GM19467 (cell line): Measurements from ENCODE around the gene TIAM2.
"Not testable (repeated sequence)": the region's sequence is repeated elsewhere in the genome, so short reads cannot be mapped to it uniquely, and the experiment has no call there.

Experiments used
- ATAC-seq: cut with Tn5 transposase; IDR thresholded peaks from one replicate; pipeline ENCODE4 v1.9.1; 2021; ENCODE audit warnings: mild to moderate bottlenecking, moderate library complexity; ENCODE audit not compliant: unreplicated experiment

TIAM2 gene

GRCh38 chr6:155187994-155188706, 193.0 kb downstream of the TIAM2 start:
- no peak for ATAC-seq

GRCh38 chr6:155188707-155189496, 193.8 kb downstream of the TIAM2 start:
- no peak for ATAC-seq

- ATAC-seq, result no peak
Measured at GRCh38 chr6:155190677-155191076, 195.6 kb downstream of the TIAM2 start.

GRCh38 chr6:155193526-155193925, 198.4 kb downstream of the TIAM2 start:
- no peak for ATAC-seq

- no peak for ATAC-seq
Measured at GRCh38 chr6:155194399-155194798, 199.3 kb downstream of the TIAM2 start.

GRCh38 chr6:155195903-155196302, 200.8 kb downstream of the TIAM2 start:
- no peak for ATAC-seq

- ATAC-seq, result no peak
Measured at GRCh38 chr6:155196911-155197310, 201.8 kb downstream of the TIAM2 start.

GRCh38 chr6:155197932-155198331, 202.8 kb downstream of the TIAM2 start:
- no peak for ATAC-seq

GRCh38 chr6:155200012-155200411, 204.9 kb downstream of the TIAM2 start:
- no peak for ATAC-seq

- no peak for ATAC-seq
Measured at GRCh38 chr6:155201461-155202226, 206.5 kb downstream of the TIAM2 start.

GRCh38 chr6:155207223-155207622, 212.1 kb downstream of the TIAM2 start:
- ATAC-seq, result no peak

- no peak for ATAC-seq
Measured at GRCh38 chr6:155212106-155212505, 217.0 kb downstream of the TIAM2 start.

- no peak for ATAC-seq
Measured at GRCh38 chr6:155212616-155213380, 217.7 kb downstream of the TIAM2 start.

- ATAC-seq, result no peak
Measured at GRCh38 chr6:155213611-155214372, 218.7 kb downstream of the TIAM2 start.

GRCh38 chr6:155215906-155216305, 220.8 kb downstream of the TIAM2 start:
- no peak for ATAC-seq

- no peak for ATAC-seq
Measured at GRCh38 chr6:155216312-155217046, 221.4 kb downstream of the TIAM2 start.

- ATAC-seq, result not testable (repeated sequence)
Measured at GRCh38 chr6:155218711-155219110, 223.6 kb downstream of the TIAM2 start.

GRCh38 chr6:155219299-155219698, 224.2 kb downstream of the TIAM2 start:
- no peak for ATAC-seq

GRCh38 chr6:155219858-155220301, 224.8 kb downstream of the TIAM2 start:
- no peak for ATAC-seq
